SIG-M5 treated with dmso at 0.1 percent for 504 hours (cell line): ENCODE data around the gene BDH1.

ENCODE experiments used
- DNase-seq: peaks from one replicate; lab custom pipeline; 2025; ENCODE audit not compliant: unreplicated experiment; lab: John Stamatoyannopoulos, UW

The BDH1 gene

GRCh38 chr3:197507541-197507940 lies 48.2 kb downstream of the BDH1 start:
- no peak for DNase-seq

GRCh38 chr3:197507081-197507480 lies 48.7 kb downstream of the BDH1 start:
- no peak for DNase-seq

- DNase-seq, result peak; percentile 38
These were observed 49.8 kb downstream of the BDH1 start for GRCh38 chr3:197505796-197506548.

GRCh38 chr3:197504641-197505121 lies 51.1 kb downstream of the BDH1 start:
- DNase-seq, result no peak

- no peak for DNase-seq
These were observed 51.5 kb downstream of the BDH1 start for GRCh38 chr3:197504229-197504628.

- no peak for DNase-seq
These were observed 52.1 kb downstream of the BDH1 start for GRCh38 chr3:197503652-197504051.

- DNase-seq, result peak; percentile 74
These were observed 53.7 kb downstream of the BDH1 start for GRCh38 chr3:197501879-197502620.

GRCh38 chr3:197501496-197501878 lies 54.3 kb downstream of the BDH1 start:
- DNase-seq, result peak; percentile 53

- no peak for DNase-seq
These were observed 55.0 kb downstream of the BDH1 start for GRCh38 chr3:197500812-197501211.

GRCh38 chr3:197499427-197499826 lies 56.3 kb downstream of the BDH1 start:
- no peak for DNase-seq

GRCh38 chr3:197498499-197499241 lies 57.1 kb downstream of the BDH1 start:
- DNase-seq, result no peak

- no peak for DNase-seq
These were observed 59.0 kb downstream of the BDH1 start for GRCh38 chr3:197496746-197497125.

- no peak for DNase-seq
These were observed 59.6 kb downstream of the BDH1 start for GRCh38 chr3:197495999-197496745.

- DNase-seq, result no peak
These were observed 60.3 kb downstream of the BDH1 start for GRCh38 chr3:197495499-197495898.

GRCh38 chr3:197495059-197495455 lies 60.7 kb downstream of the BDH1 start:
- DNase-seq, result no peak

GRCh38 chr3:197494366-197495058 lies 61.3 kb downstream of the BDH1 start:
- no peak for DNase-seq

GRCh38 chr3:197493049-197493448 lies 62.7 kb downstream of the BDH1 start:
- DNase-seq, result no peak

GRCh38 chr3:197491923-197492664 lies 63.7 kb downstream of the BDH1 start:
- no peak for DNase-seq

- no peak for DNase-seq
These were observed 64.3 kb downstream of the BDH1 start for GRCh38 chr3:197491478-197491877.
